ENCODE measurements around the gene AGBL4.

Gene AGBL4

DNA sequence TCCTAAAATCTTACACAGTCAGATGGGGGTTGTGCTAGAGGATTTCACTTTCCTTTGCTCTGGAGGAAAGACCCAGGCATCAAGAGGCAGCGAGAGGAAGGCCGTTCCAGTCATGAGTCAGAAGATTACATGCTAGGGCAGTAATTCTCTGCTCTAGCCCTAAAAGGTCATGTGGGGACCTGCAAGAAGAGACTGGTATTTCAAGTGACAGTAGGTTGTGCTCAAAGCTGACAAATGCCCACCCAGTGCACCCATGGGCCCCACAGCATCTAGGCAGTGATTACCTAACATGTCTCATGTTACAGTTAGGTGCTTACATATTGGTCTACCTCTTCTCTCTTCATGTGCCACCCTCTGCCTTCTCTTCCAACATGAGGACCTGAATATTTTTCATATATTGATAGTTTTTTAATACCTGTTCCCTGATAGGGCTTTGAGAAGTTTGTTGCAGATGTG is 1147.4 kb downstream of the AGBL4 start:
- no peak for DNase-seq

- peak; percentile 58 for DNase-seq
These were observed 1148.0 kb downstream of the AGBL4 start for GRCh38 chr1:48875552-48876329.

DNA sequence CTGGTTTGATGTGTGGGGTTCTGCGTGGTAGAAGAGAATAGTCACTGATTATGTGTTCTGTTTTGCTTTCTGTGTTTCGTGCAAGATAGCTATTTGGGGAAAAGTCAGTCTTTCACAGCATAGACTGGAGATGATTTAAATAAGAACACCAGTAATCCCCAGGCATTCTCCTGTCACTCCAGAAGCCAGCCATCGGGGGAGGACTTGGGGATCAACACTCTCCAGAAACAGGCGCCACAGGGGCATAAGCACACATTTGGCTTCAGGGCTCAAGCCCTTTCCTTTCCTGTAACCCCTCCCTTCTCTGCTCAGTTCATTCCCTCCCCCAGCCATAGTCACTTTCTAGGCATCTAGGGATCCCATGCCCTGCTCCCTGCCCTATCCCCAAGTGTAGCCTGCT is 1149.8 kb downstream of the AGBL4 start:
- no peak for DNase-seq

DNA sequence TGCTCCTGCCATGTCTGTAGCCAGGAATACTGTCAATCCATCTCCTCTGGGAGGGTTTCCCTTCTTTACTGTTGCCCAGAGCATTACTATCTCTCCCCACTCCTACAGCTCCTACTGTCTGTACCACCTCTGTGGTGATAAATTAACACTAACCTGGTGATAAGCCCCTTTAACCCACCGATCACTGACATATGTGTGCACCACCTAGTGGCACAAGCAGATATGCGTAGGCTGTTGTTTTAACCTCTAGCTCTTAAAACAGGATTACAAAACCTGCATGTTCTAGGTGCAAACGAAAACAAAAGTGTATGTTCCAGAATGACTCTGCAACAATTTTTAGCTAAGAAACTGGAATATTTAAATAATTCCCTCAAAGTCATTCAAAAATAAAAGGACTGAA is 1153.2 kb downstream of the AGBL4 start:
- DNase-seq = peak; percentile 39

- no peak for DNase-seq
These were observed 1154.4 kb downstream of the AGBL4 start for GRCh38 chr1:48869116-48869893.

DNA sequence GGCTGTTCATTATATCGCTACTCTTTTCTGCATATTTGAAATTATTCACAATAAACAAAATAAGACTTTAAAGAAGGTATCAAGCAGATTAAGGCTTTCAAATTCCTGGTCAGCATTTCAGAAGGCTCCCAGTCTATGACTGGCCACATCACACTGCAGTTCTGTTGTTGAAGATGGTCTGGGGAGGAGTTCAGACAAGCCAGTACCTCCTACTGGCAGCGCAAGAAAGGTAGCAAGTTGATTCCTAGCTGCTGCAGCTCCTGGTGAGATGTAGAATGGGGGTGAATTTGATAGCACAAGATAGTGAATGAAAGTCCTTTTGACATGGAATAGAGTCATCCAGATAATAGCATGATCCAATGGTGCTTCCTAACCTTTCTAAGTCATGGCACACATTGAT is 1158.8 kb downstream of the AGBL4 start:
- no peak for DNase-seq

DNA sequence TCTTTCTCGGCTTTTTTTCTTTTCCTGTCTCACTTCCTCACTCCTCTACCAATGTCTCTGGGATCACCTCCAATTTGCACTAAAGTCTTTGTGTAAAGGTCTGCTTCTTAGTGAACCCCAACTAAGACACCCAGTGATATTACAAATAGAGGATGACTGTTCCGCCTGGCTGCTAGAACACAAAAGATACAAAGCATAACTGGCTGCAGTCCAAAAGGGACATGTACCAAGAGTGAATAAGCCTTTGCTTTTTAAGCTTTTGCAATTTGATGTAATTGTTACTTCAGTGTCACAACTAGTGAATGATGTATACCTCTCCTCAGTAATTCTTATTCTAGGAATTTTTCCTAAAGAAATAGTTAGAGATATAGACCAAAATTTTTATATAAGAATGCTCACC is 1164.3 kb downstream of the AGBL4 start:
- no peak for DNase-seq

DNA sequence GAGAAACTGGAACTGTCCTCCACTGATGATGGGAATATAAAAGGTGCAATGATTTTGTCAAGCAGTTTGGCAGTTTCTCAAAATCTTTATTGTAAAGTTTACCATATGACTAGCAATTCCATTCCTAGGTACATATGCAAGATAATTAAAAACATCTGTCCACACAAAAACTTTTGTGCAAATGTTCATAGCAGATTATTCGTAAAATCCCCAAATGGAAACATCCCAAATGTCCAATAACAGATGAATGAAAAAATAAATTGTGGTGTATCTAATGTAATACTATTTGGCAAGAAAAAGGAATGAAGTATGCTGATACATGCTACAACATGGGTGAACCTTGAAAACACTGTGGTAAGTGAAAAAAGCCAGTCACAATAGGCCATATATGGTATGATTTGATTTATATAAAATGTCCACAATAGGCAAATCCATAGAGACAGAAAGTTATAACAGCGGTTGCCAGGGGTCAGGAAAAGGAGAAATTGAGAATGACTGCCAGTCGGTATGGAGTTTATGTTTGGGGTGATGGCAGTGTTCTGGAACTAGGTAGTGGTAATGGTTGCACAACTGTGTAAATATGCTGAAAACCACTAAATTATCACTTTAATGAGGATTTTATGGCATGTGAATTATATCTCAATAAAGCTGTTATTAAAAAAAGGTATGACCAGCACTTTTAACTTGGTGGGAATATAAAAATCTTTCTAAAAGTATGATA is 1165.4 kb downstream of the AGBL4 start:
- no peak for DNase-seq

GRCh38 chr1:48853006-48853405 is 1170.7 kb downstream of the AGBL4 start:
- DNase-seq = no peak

GRCh38 chr1:48851638-48852037 is 1172.1 kb downstream of the AGBL4 start:
- DNase-seq = no peak

GRCh38 chr1:48848035-48848434 is 1175.7 kb downstream of the AGBL4 start:
- no peak for DNase-seq

DNA sequence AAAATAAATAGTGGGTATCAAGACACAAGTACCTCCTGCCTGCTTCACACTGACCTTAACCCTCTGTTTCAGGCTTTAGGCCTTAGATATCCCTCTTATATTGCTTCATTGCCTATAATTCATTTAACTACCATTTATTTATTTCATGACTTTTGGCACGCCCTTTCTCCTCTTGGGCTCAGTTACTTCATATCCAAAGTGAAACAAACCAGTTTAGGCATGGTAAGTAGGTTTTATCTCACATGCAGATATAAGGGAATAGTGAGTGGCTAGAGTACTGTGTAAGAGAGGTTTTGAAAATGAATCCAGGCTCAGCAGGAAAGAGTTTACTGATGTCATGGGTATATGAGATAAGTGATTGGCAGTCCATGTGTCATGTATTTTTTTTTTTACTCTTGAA is 1177.3 kb downstream of the AGBL4 start:
- DNase-seq = no peak

DNA sequence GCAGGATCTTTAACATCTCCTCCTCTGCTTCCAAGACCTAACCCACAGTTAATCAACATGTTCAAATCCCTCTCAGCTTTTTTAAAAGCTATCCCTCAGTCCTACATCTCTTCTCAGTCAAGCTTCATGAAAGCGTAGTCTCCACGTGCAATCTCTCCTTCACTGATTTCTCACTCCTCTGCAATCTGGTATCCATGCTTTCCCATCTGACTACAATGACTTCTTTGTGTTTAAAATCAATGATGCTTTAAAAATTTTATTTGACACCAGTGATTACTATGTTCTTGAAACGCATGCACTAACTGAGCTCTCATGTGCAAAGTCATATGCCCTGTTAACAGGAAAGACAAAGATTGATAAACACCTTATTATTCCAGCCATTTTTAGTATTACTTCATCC is 1179.6 kb downstream of the AGBL4 start:
- peak; percentile 54 for DNase-seq

- DNase-seq = no peak
These were observed 1181.8 kb downstream of the AGBL4 start for GRCh38 chr1:48841966-48842365.

GRCh38 chr1:48841461-48841860 is 1182.3 kb downstream of the AGBL4 start:
- DNase-seq = no peak

DNA sequence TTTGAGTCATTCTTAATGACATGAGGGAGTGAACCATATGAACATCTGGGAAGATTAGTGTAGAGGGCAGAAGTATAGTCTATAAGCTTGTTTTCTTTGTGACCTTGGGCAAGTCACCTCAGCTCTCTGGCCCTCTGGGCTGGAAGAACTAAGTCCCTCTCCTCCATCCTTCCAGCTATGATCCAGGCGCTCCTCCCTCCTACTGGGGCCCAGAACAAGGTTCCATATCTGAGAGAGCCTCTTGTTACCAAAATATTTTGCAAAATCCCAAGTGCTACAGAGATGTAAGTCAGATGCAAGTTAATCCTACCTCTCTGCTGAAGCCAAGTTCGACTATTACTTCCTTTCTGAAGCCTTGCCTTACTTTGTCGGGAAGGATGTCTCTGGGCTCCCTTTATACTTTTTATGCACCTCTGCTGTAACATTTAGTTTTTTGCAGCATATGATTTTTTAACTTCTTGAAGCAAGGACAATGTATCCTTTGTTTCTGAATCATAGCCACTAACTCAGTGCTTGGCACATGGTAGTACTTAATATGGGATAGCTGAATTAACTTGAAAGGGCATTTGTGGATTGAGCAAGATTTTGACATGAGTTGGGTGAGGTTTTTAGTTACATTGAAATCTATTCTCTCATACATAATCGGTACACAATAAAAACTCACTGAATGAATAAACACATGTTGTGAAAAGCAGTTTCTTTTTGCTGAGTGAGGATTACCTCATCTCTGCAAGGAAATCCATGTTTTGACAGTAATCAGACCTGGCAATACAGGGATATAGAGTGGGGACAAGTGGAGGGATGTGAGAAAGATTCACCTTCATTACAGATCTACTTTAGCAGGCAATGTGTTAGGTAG is 1192.4 kb downstream of the AGBL4 start:
- DNase-seq = no peak

GRCh38 chr1:48830715-48831114 is 1193.0 kb downstream of the AGBL4 start:
- DNase-seq = no peak

DNA sequence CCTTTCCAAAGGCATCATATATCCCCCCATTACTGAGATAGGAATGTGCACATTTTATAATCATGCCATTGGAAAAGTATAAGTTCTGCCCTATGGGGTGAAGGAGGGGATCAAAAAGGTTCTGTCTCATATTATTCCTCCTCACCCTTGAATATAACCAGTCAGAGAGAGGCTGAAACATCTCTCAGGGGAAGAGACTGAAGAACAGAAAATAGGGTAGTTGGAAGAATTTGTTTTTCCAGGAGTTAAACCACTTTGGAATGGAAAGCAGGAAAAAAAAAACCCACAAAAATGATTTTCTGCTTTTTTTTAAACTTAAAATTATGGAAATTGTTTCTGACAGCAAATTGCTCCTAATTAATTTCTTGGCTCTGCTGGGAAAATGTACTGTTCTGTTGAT is 1194.3 kb downstream of the AGBL4 start:
- DNase-seq = no peak

DNA sequence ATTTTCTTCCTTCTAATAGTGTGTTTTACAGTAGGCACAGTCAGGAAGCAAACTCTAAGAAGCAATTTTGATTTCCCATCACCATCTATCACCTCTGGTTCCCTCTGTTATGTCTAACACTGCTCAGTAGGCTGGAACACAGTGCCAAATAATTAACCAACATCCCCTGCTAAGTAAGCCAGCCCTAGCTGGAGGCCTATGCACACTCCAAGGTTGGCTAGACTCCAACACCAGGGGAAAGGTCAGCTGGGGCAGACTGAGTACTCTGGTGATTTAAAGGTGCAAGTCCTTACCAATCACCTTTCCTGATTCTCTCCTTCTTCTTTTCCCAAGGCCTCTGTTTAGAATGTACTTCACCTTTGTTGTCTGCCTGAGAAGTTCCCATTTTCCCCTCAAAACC is 1200.6 kb downstream of the AGBL4 start:
- no peak for DNase-seq

DNA sequence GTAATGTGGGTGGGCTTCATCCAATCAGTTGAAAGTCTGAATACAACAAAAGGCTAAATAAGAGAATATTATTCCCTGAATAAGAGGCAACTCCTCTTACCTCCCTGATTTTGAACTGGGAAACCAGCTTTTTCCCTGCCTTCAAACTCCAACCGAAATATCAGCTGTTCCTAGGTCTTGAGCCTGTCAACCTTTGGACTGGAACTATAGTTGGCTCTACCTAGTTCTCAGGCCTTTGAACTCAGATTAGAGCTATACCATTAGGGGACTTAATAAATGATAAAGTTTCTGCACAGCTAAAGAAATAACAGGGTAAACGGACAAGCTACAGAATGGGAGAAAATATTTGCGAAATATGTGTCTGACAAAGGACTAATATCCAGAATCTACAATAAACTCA is 1203.3 kb downstream of the AGBL4 start:
- no peak for DNase-seq

DNA sequence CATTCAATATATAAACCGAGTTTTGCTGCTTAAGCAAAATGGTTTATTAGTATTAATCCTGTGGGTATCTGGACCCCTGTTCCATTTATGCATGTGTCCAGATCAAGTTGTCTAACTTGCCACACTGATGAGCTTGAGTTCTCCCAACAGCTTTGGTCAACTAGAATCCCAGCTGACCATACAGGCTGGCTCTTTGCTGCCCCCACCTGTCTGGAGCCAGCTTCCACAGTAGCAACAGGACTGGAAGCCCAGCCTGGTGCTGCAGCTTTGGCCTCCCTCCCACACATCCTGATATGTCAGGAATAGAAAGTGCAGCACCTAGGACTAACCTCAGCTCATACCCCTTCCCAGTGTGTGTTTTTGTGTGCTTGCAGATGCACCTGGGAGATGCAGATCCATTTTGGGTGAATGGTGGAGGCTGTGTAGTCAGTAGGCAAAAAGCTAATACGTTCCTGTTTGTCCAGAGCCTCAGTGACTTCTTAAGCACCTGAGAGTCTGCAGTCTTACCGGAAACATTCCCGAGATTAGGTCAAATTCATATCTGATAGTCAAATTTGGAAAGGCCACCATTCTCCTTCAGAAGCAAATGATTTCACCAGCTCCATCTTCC is 1206.1 kb downstream of the AGBL4 start:
- peak; percentile 71 for DNase-seq

DNA sequence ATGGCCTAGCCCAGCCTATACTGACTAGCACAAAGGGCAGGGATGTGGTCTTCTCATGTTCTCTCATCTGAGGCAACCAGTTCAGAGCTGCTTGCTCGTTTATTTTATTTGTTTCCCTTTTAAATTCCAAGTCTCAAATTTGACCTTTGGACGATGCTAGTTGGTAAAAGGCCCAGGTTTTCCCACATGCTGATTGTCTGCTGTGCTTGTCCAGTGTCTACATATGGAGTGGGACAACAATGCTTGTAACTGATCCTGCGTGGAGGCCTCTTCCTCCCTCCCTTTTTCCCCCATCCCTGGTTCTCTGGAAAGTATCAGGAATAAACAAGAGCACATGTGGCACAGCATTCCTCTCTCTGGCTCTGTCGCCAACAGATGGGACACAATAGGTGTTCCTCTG is 1213.0 kb downstream of the AGBL4 start:
- no peak for DNase-seq
